ENCODE data around the gene NID1.

GRCh38 chr1:236098267-236098666 is 33.4 kb upstream of the NID1 start:
- TF ChIP-seq CTCF (IDR thresholded peaks at IDR 0.05; ENCODE audit: low read depth, low read length) (no peak), POLR2A (IDR thresholded peaks at IDR 0.05; ENCODE audit: extremely low read depth, insufficient read length) (no peak), MAX (IDR thresholded peaks at IDR 0.05; ENCODE audit: low read depth, low read length) (no peak), MYC (IDR thresholded peaks at IDR 0.05; ENCODE audit: low read depth, low read length) (no peak)
